SH-SY5Y (cell line): ENCODE data around the gene LAMC2.

Source experiments
- GATA2 ChIP-seq: IDR thresholded peaks from 2 replicates; pipeline ENCODE4 v1.6.1; 2011; ENCODE audit warnings: mild to moderate bottlenecking, low read depth, low read length
- GATA3 ChIP-seq: IDR thresholded peaks from 2 replicates; pipeline ENCODE4 v1.6.1; 2011; ENCODE audit warnings: low read depth, mild to moderate bottlenecking, low read length, moderate library complexity

GRCh38 chr1:183291216-183291762 lies 105.2 kb downstream of the LAMC2 start:
- TF ChIP-seq GATA3 (no peak), GATA2 (no peak)
